ENCODE measurements around the gene DPP8.

- TF ChIP-seq, protein P1, sequence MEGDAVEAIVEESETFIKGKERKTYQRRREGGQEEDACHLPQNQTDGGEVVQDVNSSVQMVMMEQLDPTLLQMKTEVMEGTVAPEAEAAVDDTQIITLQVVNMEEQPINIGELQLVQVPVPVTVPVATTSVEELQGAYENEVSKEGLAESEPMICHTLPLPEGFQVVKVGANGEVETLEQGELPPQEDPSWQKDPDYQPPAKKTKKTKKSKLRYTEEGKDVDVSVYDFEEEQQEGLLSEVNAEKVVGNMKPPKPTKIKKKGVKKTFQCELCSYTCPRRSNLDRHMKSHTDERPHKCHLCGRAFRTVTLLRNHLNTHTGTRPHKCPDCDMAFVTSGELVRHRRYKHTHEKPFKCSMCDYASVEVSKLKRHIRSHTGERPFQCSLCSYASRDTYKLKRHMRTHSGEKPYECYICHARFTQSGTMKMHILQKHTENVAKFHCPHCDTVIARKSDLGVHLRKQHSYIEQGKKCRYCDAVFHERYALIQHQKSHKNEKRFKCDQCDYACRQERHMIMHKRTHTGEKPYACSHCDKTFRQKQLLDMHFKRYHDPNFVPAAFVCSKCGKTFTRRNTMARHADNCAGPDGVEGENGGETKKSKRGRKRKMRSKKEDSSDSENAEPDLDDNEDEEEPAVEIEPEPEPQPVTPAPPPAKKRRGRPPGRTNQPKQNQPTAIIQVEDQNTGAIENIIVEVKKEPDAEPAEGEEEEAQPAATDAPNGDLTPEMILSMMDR (conservative IDR thresholded peaks at IDR 0.05; ENCODE audit: low read depth, low read length), result no peak
- TF ChIP-seq EZH2 (IDR thresholded peaks at IDR 0.05; ENCODE audit: borderline replicate concordance, low read depth, low read length, poor library complexity, severe bottlenecking), result no peak
These were observed 32.6 kb downstream of the DPP8 start for GRCh38 chr15:65484876-65485275.
